ENCODE data around the gene NACA.

- no peak for TF ChIP-seq POLR2A (IDR thresholded peaks at IDR 0.05)
- TF ChIP-seq, protein P1, sequence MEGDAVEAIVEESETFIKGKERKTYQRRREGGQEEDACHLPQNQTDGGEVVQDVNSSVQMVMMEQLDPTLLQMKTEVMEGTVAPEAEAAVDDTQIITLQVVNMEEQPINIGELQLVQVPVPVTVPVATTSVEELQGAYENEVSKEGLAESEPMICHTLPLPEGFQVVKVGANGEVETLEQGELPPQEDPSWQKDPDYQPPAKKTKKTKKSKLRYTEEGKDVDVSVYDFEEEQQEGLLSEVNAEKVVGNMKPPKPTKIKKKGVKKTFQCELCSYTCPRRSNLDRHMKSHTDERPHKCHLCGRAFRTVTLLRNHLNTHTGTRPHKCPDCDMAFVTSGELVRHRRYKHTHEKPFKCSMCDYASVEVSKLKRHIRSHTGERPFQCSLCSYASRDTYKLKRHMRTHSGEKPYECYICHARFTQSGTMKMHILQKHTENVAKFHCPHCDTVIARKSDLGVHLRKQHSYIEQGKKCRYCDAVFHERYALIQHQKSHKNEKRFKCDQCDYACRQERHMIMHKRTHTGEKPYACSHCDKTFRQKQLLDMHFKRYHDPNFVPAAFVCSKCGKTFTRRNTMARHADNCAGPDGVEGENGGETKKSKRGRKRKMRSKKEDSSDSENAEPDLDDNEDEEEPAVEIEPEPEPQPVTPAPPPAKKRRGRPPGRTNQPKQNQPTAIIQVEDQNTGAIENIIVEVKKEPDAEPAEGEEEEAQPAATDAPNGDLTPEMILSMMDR (IDR thresholded peaks at IDR 0.05): no peak
Measured at GRCh38 chr12:56682323-56682722, 42.8 kb downstream of the NACA start.
